ENCODE data around the gene BNIP1.

Gene BNIP1

GRCh38 chr5:173165177-173166016, 21.1 kb downstream of the BNIP1 start:
- no peak for DNase-seq (ENCODE audit: low spot score)

GRCh38 chr5:173172166-173172565, 27.8 kb downstream of the BNIP1 start:
- DNase-seq (ENCODE audit: low spot score) = no peak

GRCh38 chr5:173175523-173175922, 31.2 kb downstream of the BNIP1 start:
- no peak for DNase-seq (ENCODE audit: low spot score)

DNA sequence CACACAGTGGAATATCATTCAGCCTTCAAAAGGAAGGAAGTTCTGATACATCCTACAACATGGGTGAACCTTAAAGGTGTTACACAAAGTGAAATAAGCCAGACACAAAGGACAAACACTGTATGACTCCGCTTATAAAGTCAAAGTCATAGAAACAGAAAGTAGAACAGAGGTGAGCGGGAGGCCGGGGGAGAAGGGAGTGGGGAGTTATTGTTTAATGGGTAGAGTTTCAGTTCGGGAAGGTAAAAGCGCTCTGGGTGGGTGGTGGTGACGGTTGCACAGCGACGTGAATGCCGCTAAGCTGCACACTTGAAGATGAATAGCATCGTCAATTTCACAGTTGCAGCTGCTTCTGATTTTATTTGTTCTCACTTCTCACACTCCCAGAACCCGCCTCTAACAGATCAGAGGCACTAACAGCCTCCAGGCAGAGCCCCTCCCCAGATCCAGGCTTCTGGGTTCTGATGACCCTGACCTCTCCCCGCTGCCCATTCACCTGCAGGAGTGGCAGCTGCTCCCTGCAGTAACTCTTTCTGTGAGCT, 34.1 kb downstream of the BNIP1 start:
- DNase-seq (ENCODE audit: low spot score) = no peak

DNA sequence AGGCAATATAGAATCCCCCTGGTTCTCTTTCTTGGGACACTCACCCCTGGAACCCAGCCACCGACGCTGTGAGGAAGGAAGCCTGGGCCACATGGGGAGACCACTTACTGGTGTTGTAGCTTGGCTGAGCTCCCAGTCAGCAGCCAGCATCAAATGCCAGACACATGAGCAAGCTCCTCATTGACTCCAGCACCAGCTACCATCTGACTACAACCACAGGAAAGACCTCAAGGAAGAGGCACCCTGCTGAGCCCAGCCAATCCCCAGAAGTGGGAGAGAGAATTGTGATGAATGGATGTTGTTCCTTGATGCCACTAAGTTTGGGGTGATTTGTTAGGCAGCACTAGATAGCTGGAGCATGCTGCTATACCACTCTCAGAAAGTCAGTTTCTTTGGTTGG, 36.0 kb downstream of the BNIP1 start:
- DNase-seq (ENCODE audit: low spot score) = no peak

GRCh38 chr5:173187054-173187743, 42.9 kb downstream of the BNIP1 start:
- DNase-seq (ENCODE audit: low spot score) = no peak

- no peak for DNase-seq (ENCODE audit: low spot score)
These were observed 43.9 kb downstream of the BNIP1 start for GRCh38 chr5:173188280-173188679.

- no peak for DNase-seq (ENCODE audit: low spot score)
These were observed 46.7 kb downstream of the BNIP1 start for GRCh38 chr5:173191015-173191414.

GRCh38 chr5:173191561-173191960, 47.2 kb downstream of the BNIP1 start:
- no peak for DNase-seq (ENCODE audit: low spot score)

GRCh38 chr5:173192561-173192960, 48.2 kb downstream of the BNIP1 start:
- DNase-seq (ENCODE audit: low spot score) = no peak

DNA sequence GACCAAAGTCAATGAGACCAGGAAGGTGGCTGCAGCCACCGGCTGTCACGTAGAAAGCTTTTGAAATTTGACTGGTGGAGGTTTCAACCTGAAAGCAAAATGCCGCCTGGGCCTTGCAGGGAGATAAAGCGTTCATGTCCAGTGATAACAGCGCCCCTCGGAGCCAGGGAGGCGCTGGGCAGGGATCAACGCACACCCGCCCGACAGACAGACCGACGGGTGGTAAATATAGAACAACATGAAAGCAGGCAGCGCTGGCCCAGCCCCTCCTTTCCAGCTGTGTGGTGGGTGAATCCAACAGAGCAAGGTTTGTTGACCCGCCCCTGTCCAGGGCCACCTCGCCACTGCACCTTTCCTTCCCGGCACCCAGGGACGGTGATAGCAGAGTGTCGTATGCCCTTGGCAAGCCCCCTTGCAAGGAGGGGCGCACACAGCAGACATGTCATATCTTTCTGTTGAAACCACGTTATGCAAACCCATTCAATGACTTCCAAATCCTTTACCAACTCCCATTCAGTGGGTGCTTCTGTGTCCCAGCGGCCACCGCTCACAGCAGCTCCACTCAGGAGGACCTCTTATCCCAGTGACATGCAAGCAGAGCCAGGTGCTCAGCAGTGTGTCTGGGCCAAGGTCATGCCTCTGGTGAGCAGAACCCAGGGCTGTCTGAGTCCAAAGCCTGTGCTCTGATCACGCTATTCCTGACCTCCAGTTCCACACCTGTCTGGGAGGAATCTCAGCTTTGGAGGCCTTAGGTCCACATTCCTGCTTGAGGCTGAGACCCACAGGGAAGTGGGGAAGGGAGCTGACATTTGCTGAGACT, 52.0 kb downstream of the BNIP1 start:
- no peak for DNase-seq (ENCODE audit: low spot score)

DNA sequence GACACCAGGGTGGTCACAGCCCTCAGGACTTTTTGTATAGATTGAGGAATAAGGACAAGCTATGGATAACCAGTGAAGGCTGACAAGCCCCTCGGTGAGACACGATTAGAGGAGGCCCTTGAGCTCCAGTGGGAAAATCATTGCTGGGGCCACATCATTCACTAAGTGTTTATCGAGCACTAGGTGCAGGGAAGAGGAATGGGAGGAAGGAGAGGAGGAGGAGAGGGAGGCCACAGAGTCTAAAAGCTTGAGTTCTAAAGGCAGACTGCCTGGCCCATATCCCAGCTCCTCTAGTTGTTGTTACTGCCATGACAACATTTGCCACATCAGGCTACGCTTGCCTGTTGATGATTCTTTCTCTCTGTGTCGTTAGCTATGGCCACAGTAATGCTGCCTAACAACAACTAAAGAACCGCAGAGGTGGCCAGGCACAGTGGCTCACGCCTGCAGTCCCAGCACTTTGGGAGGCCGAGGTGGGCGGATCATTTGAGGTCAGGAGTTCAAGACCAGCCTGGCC, 53.1 kb downstream of the BNIP1 start:
- no peak for DNase-seq (ENCODE audit: low spot score)

DNA sequence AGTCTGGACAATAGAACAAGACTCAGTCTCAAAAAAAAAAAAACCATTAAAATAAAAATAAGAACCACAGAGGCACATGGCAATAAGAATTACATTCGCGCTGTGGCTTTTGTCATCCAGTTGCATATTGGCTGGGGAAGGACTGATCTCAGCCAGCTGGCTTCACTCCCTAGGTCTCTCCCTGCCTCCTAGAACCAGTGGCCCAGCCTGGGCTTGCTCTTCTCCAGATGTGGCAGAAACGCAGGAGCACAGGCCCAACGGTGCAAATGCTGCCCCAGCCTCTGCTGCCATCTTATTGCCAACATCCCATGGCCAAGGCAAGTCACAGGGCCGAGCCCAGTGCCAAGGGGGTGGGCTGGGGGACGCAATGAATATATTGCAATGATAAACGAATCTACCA, 53.7 kb downstream of the BNIP1 start:
- no peak for DNase-seq (ENCODE audit: low spot score)

DNA sequence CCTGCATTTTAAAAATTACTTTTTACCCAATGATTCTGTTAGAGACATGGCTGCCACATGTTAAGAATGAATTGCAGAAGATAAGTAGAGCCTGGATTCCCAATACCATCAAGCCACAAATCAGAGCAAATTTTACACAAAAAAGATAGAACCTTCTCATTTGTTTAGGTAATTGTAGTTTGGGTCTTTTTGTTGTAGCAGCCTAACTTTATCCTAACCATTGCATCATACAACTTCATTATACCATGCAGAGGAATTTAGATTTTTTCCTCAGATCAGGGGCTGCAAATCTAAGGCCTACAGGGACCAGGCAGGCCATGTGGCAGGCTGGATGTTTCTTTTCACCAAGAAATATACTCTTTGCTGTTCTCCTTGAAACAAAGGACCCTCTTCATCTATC, 56.0 kb downstream of the BNIP1 start:
- DNase-seq (ENCODE audit: low spot score) = no peak

DNA sequence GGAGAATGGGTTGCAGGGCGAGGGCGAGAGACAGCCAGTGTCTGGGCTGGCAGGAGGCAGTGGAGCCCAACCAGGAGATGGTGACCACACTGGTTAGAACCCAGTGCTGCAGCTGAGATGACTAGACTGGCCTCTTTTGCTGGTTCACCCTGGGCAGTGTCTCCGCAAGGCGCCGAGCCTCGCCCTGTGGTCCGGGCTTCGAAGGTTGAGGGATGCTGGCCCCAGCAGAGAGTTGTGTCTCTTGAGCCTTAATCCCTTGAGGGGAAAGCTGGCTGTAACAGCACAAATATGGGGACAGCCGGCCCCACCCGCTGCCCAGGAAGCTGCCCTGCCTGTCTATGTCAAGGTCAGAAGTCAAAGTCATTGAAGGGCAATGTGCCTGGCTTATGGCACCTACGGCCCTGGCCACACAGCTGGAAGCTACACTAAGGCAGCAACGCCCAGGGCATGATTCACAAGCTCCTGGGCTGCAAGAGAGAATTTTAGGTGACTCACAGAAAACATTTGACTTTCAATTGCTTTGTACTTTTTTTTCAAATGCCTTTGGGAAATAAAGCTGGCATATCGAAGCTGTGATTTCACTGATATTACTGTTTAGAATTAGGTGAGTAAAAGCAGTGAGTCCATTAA, 57.4 kb downstream of the BNIP1 start:
- DNase-seq (ENCODE audit: low spot score) = no peak

- DNase-seq (ENCODE audit: low spot score) = no peak
These were observed 58.0 kb downstream of the BNIP1 start for GRCh38 chr5:173202266-173202875.

GRCh38 chr5:173204185-173204979, 60.1 kb downstream of the BNIP1 start:
- no peak for DNase-seq (ENCODE audit: low spot score)

DNA sequence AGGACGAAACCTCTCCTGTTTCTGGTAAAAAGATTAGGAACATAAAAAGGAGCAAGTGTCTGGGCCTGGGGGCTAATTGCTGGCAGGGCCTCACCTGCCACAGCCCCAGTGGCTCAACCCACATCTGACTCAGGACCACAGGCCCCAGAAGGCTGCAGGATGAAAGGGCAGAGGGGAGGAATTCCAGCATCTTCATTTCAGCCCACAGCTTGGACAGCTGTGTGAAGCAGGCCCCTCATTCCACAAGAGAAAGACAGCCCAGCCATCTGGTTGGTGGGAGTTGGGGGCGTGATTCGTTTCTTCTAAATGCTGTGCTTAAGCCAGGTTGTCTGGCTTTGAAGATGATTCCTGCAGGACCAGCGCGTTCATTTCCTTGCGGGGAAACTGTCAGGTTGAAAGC, 61.6 kb downstream of the BNIP1 start:
- no peak for DNase-seq (ENCODE audit: low spot score)

DNA sequence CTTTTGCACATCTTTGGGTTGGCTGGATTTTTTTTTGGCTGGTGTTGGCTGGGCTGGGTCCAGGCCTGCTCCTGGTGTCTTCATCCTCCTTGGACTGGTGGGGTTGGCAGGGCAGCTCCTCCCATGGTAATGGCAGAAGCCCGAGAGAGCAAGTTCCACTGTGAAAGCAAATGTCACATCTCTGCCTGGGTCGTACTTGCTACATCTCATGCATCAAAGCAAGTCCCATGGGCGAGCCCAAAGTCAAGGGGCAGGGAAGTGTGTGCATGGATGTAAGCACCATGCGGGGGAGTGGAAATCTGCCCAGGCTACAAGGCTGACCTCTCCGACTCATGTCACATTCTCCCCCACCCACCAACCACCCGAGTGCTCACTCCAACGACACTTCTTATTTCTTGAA, 64.0 kb downstream of the BNIP1 start:
- no peak for DNase-seq (ENCODE audit: low spot score)

DNA sequence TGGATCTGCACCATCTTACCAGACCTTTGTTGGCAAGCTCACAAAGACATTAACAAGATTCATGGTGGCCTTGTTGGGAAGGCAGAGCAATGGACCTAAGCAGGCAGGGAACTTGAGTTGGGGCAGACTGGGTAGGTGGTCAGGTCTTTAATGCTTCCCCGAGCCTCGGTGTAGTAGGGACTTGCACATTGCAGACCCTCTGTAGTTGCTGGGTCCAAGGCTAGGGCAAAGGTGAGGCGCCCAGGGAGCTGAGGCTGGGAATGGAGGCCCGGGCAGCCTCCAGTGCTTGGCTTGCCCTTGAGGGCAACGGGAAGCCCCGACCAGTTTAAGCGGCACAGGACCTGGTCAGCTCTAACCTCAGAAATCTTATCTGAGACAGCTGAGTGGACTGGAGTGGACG, 66.5 kb downstream of the BNIP1 start:
- no peak for DNase-seq (ENCODE audit: low spot score)

Measured in putamen (tissue), 1 donor.